ENCODE data around the gene FSD1.

Gene FSD1

DNA sequence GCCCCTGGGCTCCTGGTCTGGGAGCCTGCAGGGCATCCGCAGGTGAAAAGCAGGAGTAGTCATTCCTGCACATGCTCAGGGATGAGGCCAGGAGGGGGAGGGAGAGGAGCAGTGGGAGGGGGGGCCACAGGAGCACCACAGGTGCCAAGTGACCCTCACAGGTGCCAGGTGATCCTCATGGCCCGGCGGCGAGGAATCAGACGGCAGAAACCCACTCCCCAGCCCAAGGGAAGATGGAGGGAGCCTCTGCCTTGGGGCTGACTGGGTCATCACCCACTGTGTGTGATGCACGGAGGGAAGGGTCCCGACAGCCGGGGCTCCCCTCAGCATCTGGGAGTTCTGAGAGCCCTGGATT is 68.6 kb downstream of the FSD1 start:
- H3K4me2 ChIP-seq (ENCODE audit: low read depth, low read length, poor library complexity, severe bottlenecking) = no peak overlapping the region
- no peaks in the 10 kb centered on the region for H3K27me3 ChIP-seq (ENCODE audit: insufficient read depth, low read length, poor library complexity, severe bottlenecking)
- no peak overlapping the region for H3K4me3 ChIP-seq (ENCODE audit: low read length, poor library complexity, severe bottlenecking)
- H2AFZ ChIP-seq (ENCODE audit: low read length) = no peak overlapping the region
- H3K36me3 ChIP-seq (ENCODE audit: insufficient read depth, low read length) = no peaks in the 10 kb centered on the region; the same call in 1 of the 2 replicates
- H3K4me1 ChIP-seq (ENCODE audit: insufficient read depth, low read length, poor library complexity, severe bottlenecking) = peaks cover 41% of the 10 kb centered on the region
- H3K9me2 ChIP-seq (replicated peaks; ENCODE audit: low read depth, low read length) = no peaks in the 10 kb centered on the region
- no peak overlapping the region for H3K9ac ChIP-seq (ENCODE audit: low read depth, low read length, poor library complexity, severe bottlenecking)
- no peaks in the 10 kb centered on the region for H3K9me3 ChIP-seq (ENCODE audit: insufficient read depth, low read depth, low read length)
- H4K20me1 ChIP-seq (ENCODE audit: insufficient read depth, low read length, poor library complexity, severe bottlenecking) = peaks cover 43% of the 10 kb centered on the region
- no peaks in the 10 kb centered on the region for H3F3A ChIP-seq (ENCODE audit: low read depth)
- TF ChIP-seq, protein P1, sequence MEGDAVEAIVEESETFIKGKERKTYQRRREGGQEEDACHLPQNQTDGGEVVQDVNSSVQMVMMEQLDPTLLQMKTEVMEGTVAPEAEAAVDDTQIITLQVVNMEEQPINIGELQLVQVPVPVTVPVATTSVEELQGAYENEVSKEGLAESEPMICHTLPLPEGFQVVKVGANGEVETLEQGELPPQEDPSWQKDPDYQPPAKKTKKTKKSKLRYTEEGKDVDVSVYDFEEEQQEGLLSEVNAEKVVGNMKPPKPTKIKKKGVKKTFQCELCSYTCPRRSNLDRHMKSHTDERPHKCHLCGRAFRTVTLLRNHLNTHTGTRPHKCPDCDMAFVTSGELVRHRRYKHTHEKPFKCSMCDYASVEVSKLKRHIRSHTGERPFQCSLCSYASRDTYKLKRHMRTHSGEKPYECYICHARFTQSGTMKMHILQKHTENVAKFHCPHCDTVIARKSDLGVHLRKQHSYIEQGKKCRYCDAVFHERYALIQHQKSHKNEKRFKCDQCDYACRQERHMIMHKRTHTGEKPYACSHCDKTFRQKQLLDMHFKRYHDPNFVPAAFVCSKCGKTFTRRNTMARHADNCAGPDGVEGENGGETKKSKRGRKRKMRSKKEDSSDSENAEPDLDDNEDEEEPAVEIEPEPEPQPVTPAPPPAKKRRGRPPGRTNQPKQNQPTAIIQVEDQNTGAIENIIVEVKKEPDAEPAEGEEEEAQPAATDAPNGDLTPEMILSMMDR (conservative IDR thresholded peaks at IDR 0.05; ENCODE audit: low read length) = no peak
- TF ChIP-seq EZH2phosphoT487 (IDR thresholded peaks at IDR 0.05; ENCODE audit: borderline replicate concordance) = no peak
- H3K79me2 ChIP-seq (ENCODE audit: insufficient read depth, low read length) = peaks cover 77% of the 10 kb centered on the region; the same call in 1 of the 2 replicates
